IPS-15b (cell line): ENCODE measurements around the gene KIF26B.
"Not testable (repeated sequence)": the region's sequence is repeated elsewhere in the genome, so short reads cannot be mapped to it uniquely, and the experiment has no call there.

Source experiments
- H3K27me3 ChIP-seq: one replicate; pipeline ENCODE4 v1.6.1; 2013; ENCODE audit warnings: low read length; ENCODE audit not compliant: control insufficient read depth, insufficient read depth
- H3K36me3 ChIP-seq: one replicate; pipeline ENCODE4 v1.6.1; 2013; ENCODE audit warnings: low read length; ENCODE audit not compliant: control insufficient read depth, insufficient read depth
- H3K4me1 ChIP-seq: one replicate; pipeline ENCODE4 v1.6.1; 2013; ENCODE audit warnings: mild to moderate bottlenecking, low read length; ENCODE audit not compliant: control insufficient read depth, insufficient read depth
- H3K4me3 ChIP-seq: one replicate; pipeline ENCODE4 v1.5.1; 2013; ENCODE audit warnings: low read depth, low read length
- H3K9ac ChIP-seq: one replicate; pipeline ENCODE4 v1.6.1; 2013; ENCODE audit warnings: low read depth, mild to moderate bottlenecking, low read length
- H3K9me3 ChIP-seq: one replicate; pipeline ENCODE4 v1.6.1; 2013; ENCODE audit warnings: mild to moderate bottlenecking, low read length; ENCODE audit not compliant: control insufficient read depth, insufficient read depth

KIF26B gene

DNA sequence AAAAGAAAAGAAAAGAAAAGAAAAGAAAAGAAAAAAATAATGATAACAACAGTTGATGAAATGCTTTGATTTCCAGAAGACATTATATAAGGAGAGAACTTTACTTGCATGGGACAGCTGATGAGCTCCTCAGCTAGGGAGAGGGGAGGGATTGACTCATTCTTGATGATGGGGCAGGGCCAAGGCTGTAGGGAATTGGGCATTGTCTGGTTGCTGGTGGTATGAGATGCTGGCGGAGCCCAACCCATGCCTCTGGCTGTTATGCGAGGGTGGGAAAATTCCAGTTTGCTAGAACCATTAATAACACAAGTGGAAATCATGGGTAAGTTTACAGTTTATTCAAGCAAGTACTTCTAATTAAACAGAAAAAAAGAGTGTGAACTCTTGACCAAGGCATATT, 36.0 kb upstream of the KIF26B start:
- H3K9me3 ChIP-seq, result no peaks in the 10 kb centered on the region
- no peaks in the 10 kb centered on the region for H3K4me1 ChIP-seq
- H3K36me3 ChIP-seq, result no peaks in the 10 kb centered on the region
- no peaks in the 10 kb centered on the region for H3K27me3 ChIP-seq
- no peak overlapping the region for H3K9ac ChIP-seq
- H3K4me3 ChIP-seq, result no peak overlapping the region

DNA sequence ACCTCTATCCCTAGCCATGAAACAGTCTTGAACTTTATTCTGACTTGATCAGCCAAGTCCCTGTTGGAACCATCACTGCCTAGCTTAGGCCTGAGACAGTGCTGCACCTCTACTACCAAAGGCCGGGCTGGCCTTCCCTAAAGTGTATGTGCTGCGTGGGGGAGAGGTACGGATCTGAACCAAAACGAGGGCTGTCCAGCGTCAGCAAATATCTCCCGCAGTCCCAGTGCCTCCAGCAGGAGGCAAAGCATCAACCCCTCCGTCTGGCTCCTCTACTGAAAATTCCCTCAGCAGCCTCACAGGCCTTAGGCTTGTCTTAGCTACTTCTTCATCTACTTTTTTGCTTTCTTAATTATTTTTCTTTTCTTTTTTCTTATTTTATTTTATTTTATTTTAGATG, 33.3 kb upstream of the KIF26B start:
- no peak overlapping the region for H3K4me3 ChIP-seq
- no peaks in the 10 kb centered on the region for H3K27me3 ChIP-seq
- no peak overlapping the region for H3K9ac ChIP-seq
- peaks cover 5% of the 10 kb centered on the region for H3K4me1 ChIP-seq
- no peaks in the 10 kb centered on the region for H3K9me3 ChIP-seq
- H3K36me3 ChIP-seq, result no peaks in the 10 kb centered on the region

DNA sequence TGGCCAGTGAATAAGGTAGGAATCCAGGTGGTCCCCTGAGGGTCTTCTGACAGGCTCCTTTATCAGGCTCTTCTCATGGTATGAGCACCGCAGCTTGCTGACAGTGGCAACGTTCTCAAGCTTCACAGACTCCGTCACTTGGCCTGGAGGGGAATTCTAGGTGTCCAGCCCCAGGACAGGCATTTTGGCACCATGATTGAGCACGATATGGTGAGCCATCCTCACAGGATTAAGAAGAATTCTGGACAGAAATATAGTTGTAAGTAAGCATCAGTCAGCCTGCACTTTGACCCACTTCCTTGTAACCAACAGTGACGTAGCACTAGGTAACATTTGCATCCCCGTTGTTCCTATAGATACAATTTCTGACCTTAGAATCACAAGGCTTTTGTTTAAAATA, 30.5 kb upstream of the KIF26B start:
- H3K4me3 ChIP-seq, result no peak overlapping the region
- no peaks in the 10 kb centered on the region for H3K27me3 ChIP-seq
- H3K9ac ChIP-seq, result no peak overlapping the region
- no peaks in the 10 kb centered on the region for H3K9me3 ChIP-seq
- peaks cover 5% of the 10 kb centered on the region for H3K4me1 ChIP-seq
- H3K36me3 ChIP-seq, result no peaks in the 10 kb centered on the region

DNA sequence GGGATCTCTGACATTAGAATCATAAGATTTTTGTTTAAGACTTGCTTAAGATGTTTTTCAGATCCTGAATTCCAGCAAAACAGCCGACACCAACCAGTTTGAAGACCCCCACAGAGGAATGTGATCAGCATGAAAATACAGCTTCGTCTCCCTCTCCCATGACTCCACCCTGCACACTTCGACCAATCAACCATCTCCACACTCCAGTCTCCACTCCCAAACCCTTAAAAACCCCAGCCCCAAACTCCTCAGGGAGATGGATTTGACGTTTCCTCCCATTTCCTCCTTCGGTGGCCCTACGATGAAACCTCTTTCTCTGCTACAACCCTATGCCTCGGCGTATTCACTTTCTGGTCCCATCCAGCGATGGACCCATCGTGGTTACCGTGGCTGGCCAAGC, 30.1 kb upstream of the KIF26B start:
- no peaks in the 10 kb centered on the region for H3K36me3 ChIP-seq
- peaks cover 5% of the 10 kb centered on the region for H3K4me1 ChIP-seq
- no peaks in the 10 kb centered on the region for H3K9me3 ChIP-seq
- no peaks in the 10 kb centered on the region for H3K27me3 ChIP-seq
- no peak overlapping the region for H3K4me3 ChIP-seq
- no peak overlapping the region for H3K9ac ChIP-seq

DNA sequence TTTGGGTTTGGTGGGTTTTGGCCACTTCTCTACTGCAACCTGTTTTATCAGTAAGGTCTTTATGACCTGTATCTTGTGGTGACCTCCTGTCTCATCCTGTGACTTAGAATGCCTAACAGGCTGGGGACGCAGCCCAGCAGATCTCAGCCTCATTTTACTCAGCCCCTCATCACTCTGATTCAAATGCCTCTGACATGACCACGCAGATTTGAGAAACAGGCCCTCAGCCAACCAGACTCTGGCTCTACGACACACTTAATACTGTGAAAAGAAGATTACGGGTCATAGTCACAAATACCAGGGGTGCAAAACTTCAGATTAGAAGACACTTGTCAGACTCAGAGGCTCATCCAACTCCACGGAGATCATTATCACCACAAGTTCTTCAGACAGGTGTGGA, 28.3 kb upstream of the KIF26B start:
- no peak overlapping the region for H3K9ac ChIP-seq
- no peaks in the 10 kb centered on the region for H3K9me3 ChIP-seq
- no peaks in the 10 kb centered on the region for H3K27me3 ChIP-seq
- H3K4me1 ChIP-seq, result peaks cover 5% of the 10 kb centered on the region
- no peak overlapping the region for H3K4me3 ChIP-seq
- H3K36me3 ChIP-seq, result no peaks in the 10 kb centered on the region

DNA sequence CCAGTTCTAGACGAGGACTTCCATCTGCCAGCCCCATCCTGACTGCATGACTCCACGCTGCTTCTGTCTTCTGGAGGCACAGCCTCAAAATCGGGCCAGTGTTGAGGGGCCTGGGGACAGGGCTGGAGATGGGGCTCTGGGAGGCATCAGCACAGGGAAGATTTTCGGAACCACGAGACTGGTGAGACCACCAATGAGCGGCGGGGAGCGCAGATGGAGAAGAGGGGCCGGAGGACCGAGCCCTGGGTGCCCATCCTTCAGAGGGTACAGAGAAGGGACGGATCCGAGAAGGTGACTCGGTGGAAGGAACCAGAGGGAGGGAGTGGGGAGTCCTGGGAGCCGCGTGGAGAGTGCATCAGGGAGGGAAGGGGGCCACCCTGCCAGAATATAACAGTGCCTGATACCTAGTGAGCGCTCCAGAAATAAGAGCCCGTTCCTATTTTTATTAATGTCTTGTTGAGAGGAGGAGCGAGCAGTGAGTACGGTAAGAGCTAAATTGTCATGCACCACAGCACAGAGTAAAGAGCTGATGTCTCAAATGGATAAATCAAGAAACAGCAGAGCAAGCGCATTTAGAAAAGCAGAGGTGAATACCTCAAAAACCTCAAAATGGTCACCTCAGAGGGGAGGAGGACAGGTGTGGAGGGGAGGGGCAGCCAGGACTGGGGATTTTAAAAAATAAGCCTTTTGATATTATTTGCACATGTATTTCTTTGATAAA, 26.2 kb upstream of the KIF26B start:
- Histone ChIP-seq H3K9ac (no peak overlapping the region), H3K36me3 (no peaks in the 10 kb centered on the region), H3K27me3 (no peaks in the 10 kb centered on the region), H3K9me3 (no peaks in the 10 kb centered on the region), H3K4me3 (no peak overlapping the region), H3K4me1 (peaks cover 5% of the 10 kb centered on the region)

DNA sequence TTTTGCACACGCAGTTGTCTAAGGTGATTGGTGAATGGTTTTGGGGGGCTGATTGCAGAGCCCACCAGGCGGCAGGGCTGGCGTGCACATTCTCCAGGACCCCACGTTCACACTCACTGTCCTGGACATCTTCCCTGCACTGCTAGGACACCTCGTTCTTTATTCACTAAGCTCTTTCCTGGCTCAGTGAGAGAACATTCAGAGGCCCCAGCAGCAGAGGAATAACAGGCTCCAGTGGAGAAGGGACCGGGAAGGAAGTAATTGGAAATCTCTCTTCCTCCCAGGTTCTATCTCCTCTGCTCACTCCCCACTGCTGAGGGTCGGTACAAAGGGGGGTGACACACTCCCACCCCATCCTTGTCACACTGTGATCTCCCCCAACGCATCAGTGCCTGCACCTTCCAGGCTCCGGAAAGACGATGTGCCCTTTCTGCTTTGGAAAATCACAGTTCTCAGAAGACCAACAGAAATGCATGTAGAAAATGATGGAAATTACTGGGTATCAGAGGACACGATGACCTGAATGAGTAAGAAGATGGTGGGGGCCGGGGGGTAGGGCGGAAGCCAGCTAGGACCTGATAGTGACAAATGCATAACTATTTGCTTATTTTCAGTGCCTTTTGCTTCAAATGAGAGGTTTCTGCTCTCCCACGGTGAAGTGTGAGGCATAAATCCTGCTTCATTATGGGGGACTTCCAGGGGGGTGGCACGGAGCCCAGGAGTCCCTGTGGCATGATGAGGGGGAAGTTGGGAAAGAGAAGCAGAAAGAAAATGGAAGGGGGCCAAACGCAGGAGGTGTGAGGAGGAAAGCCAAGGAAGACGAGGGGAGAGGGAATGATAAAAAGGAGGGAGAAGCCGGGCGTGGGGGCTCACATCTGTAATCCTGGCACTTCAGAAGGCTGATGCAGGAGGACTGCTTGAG, 25.2 kb upstream of the KIF26B start:
- Histone ChIP-seq H3K4me1 (peaks cover 2% of the 10 kb centered on the region), H3K27me3 (no peaks in the 10 kb centered on the region), H3K9ac (no peak overlapping the region), H3K4me3 (no peak overlapping the region), H3K36me3 (no peaks in the 10 kb centered on the region), H3K9me3 (no peaks in the 10 kb centered on the region)

DNA sequence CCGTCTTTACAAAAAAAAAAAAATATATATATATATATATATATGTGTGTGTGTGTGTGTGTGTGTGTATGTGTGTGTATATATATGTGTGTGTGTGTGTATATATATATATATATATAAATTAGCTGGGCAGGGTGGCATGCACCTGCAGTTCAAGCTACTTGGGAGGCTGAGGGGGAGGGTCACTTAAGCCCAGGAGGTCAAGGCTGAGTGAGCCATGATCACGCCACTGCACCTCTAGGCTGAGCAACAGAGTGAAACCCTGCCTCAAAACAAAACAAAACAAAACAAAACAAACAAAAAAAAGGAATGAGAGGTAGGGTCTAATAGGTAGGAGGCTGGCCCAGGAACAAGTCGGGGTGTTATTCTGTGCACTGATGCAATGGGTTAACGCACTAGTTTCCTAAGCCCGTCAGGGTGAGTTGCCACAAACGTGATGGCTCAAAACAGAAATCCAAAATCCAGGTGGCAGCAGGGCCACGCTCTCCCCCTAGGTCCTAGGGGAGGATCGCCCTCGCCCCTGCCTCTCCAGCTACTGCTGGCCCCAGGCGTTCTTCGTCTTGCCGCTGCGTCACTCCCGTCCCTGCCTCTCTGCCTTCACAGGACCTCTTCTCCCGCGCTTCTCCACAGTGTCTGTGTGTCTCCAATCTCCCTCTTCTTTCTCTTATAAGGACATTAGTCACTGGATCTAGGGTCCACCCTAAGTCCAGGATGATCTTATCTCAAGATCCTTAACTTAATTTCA, 24.3 kb upstream of the KIF26B start:
- not testable (repeated sequence) for H3K27me3 ChIP-seq, H3K4me1 ChIP-seq, H3K36me3 ChIP-seq, H3K4me3 ChIP-seq, H3K9me3 ChIP-seq, H3K9ac ChIP-seq

DNA sequence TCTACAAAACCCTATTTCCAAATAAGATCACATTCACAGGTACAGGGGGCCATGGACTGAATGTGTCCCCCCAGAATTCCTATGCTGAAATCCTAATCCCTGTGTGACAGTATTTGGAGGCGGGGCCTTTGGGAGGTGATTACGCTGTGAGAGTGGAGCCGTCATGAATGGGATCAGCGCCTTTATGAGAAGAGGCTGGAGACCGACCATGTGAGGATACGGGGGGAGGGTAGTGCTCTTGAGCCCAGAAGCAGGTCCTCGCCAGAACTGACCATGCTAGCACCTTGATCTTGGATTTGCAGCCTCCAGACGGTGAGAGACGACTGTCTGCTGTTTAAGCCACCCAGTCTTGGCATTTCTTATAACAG, 23.8 kb upstream of the KIF26B start:
- H3K4me1 ChIP-seq, result no peaks in the 10 kb centered on the region
- H3K9ac ChIP-seq, result no peak overlapping the region
- H3K27me3 ChIP-seq, result no peaks in the 10 kb centered on the region
- H3K4me3 ChIP-seq, result no peak overlapping the region
- no peaks in the 10 kb centered on the region for H3K36me3 ChIP-seq
- no peaks in the 10 kb centered on the region for H3K9me3 ChIP-seq

DNA sequence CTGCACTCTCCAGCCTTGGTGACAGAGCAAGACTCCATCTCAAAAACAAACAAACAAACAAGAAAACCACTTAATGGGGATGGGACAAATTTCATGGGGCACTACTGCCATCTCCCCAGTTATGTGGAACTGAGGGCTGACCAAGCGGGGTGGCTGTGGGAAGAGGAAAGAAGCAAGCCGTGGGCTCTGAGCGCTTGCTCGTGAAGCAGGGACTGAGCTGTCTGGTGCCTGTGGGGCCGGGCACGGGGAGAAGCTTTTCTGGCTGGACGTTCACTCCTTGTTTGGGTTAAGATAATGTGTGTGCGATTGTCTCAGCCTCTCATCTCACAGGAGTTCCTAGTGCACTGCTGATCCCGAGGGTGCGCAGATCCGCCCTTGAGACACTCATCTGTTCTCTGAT, 22.0 kb upstream of the KIF26B start:
- Histone ChIP-seq H3K27me3 (no peaks in the 10 kb centered on the region), H3K4me1 (no peaks in the 10 kb centered on the region), H3K36me3 (no peaks in the 10 kb centered on the region), H3K9ac (no peak overlapping the region), H3K9me3 (no peaks in the 10 kb centered on the region), H3K4me3 (no peak overlapping the region)

DNA sequence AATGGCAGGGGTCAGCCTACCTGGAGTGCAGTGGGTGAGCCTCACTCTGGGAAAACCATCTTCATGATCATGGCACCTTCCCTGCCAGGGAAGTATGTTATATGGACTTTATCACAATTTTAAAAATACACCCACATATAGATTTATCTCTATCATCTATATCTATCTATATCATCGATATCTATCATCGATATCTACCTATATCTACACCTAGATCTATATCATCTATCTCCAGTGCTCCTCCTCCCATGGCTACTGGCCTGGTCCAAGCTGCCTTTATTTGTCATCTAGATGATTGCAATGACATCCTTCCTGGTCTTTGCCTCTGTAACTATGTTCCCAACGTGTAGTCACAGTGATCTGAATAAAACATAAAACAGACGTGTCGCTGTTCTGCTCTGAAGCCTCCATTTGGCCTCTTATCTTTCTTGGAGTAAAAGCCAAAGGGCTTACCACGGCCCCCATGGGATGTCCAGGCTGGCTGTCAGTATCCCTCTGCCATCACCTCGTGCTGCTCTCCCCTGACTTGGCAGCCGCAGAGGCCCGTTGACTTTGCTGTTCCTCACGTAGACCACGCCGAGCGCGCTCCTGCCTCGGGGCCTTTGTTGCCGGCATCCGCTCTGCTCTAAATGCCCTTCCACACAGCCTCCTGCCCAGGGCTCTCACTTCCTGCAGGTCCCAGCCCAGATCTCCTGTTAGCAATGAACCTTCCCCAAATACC, 20.6 kb upstream of the KIF26B start:
- H3K36me3 ChIP-seq, result no peaks in the 10 kb centered on the region
- no peaks in the 10 kb centered on the region for H3K27me3 ChIP-seq
- no peaks in the 10 kb centered on the region for H3K9me3 ChIP-seq
- H3K4me1 ChIP-seq, result no peaks in the 10 kb centered on the region
- no peak overlapping the region for H3K9ac ChIP-seq
- H3K4me3 ChIP-seq, result no peak overlapping the region
